ENCODE results near the gene DUSP8. TPM values are rescaled to one million over a fixed set of nuclear protein-coding genes. Genes with fewer than 3 reads are reported as not detected.

The DUSP8 gene
- total RNA-seq, 1 experiment from 2014 or later = 0.40 TPM

- no peak for DNase-seq (ENCODE audit: low read depth)
These were observed 5.6 kb downstream of the DUSP8 start for GRCh38 chr11:1566381-1567051.

GRCh38 chr11:1565904-1566247 is 6.2 kb downstream of the DUSP8 start:
- no peak for DNase-seq (ENCODE audit: low read depth)

- DNase-seq (ENCODE audit: low read depth) = no peak
These were observed 6.7 kb downstream of the DUSP8 start for GRCh38 chr11:1565173-1565903.

- peak; percentile 59 for DNase-seq (ENCODE audit: low read depth)
These were observed 7.4 kb downstream of the DUSP8 start for GRCh38 chr11:1564535-1565172.

GRCh38 chr11:1563697-1564534 is 8.2 kb downstream of the DUSP8 start:
- no peak for DNase-seq (ENCODE audit: low read depth)

GRCh38 chr11:1563149-1563638 is 8.9 kb downstream of the DUSP8 start:
- no peak for DNase-seq (ENCODE audit: low read depth)

GRCh38 chr11:1562469-1563148 is 9.5 kb downstream of the DUSP8 start:
- DNase-seq (ENCODE audit: low read depth) = no peak

GRCh38 chr11:1561955-1562354 is 10.1 kb downstream of the DUSP8 start:
- no peak for DNase-seq (ENCODE audit: low read depth)

GRCh38 chr11:1561266-1561665 is 10.8 kb downstream of the DUSP8 start:
- no peak for DNase-seq (ENCODE audit: low read depth)

- no peak for DNase-seq (ENCODE audit: low read depth)
These were observed 11.3 kb downstream of the DUSP8 start for GRCh38 chr11:1560649-1561251.

GRCh38 chr11:1560002-1560648 is 11.9 kb downstream of the DUSP8 start:
- no peak for DNase-seq (ENCODE audit: low read depth)

- DNase-seq (ENCODE audit: low read depth) = no peak
These were observed 12.7 kb downstream of the DUSP8 start for GRCh38 chr11:1559111-1559951.

- DNase-seq (ENCODE audit: low read depth) = no peak
These were observed 13.3 kb downstream of the DUSP8 start for GRCh38 chr11:1558775-1559110.

- DNase-seq (ENCODE audit: low read depth) = no peak
These were observed 13.9 kb downstream of the DUSP8 start for GRCh38 chr11:1557904-1558774.

GRCh38 chr11:1557051-1557884 is 14.8 kb downstream of the DUSP8 start:
- DNase-seq (ENCODE audit: low read depth) = no peak

GRCh38 chr11:1556278-1556902 is 15.7 kb downstream of the DUSP8 start:
- DNase-seq (ENCODE audit: low read depth) = no peak

GRCh38 chr11:1555713-1556153 is 16.3 kb downstream of the DUSP8 start:
- no peak for DNase-seq (ENCODE audit: low read depth)
